Choroid plexus epithelial cell (primary cell): ENCODE measurements around the gene B3GAT2.
A peak's percentile ranks its signal among the peaks of the same experiment; 100 is the strongest.

Experiments
- DNase-seq: peaks from one replicate; pipeline ENCODE4 v3.0.0-alpha.2; 2010; ENCODE audit warnings: low read depth
- H3K4me3 ChIP-seq: 2 replicates; pipeline ENCODE4 v1.5.1; 2011; ENCODE audit warnings: low read depth, mild to moderate bottlenecking, control low read depth, low read length, moderate library complexity
- TF ChIP-seq, protein P1 (sequence below): conservative IDR thresholded peaks from 2 replicates; pipeline ENCODE4 v1.5.1; 2011; ENCODE audit warnings: low read depth, mild to moderate bottlenecking, control low read depth, inconsistent platforms, low read length, moderate library complexity

Gene B3GAT2

DNA sequence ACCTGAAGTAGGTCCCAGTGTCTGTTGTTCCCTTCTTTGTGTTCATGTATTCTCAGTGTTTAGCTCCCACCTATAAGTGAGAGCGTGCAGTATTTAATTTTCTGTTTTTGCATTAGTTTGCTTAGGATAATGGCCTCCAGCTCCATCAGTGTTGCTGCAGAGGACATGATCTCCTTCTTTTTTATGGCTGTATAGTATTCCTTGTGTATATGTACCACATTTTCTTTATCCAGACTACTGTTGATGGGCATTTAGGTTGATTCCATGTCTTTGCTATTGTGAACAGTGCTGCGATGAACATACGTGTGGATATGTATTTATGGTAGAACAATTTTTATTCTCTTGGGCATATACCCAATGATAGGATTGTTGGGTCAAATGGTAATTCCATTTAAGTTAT lies 125.4 kb downstream of the B3GAT2 start:
- TF ChIP-seq, protein P1, sequence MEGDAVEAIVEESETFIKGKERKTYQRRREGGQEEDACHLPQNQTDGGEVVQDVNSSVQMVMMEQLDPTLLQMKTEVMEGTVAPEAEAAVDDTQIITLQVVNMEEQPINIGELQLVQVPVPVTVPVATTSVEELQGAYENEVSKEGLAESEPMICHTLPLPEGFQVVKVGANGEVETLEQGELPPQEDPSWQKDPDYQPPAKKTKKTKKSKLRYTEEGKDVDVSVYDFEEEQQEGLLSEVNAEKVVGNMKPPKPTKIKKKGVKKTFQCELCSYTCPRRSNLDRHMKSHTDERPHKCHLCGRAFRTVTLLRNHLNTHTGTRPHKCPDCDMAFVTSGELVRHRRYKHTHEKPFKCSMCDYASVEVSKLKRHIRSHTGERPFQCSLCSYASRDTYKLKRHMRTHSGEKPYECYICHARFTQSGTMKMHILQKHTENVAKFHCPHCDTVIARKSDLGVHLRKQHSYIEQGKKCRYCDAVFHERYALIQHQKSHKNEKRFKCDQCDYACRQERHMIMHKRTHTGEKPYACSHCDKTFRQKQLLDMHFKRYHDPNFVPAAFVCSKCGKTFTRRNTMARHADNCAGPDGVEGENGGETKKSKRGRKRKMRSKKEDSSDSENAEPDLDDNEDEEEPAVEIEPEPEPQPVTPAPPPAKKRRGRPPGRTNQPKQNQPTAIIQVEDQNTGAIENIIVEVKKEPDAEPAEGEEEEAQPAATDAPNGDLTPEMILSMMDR = no peak
- H3K4me3 ChIP-seq = no peak overlapping the region
- DNase-seq = no peak

DNA sequence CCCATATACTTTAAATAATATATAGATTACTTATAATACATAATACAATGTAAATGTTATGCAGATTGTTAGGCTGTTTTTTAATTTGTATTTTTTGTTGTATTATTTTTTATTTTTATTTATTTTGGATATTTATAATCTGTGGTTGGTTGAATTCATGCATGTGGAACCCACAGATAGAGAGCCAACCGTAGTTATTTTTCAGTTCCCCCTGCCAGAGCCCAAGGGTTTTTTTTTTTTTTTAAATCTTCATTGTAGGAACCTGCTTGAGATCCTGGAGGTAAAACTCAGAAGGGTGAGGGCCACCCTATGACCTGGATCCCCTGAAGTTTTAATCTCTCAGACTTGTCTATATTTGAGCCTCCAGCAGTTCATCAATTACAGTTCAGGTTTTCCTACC lies 133.2 kb downstream of the B3GAT2 start:
- TF ChIP-seq, protein P1 = no peak

DNA sequence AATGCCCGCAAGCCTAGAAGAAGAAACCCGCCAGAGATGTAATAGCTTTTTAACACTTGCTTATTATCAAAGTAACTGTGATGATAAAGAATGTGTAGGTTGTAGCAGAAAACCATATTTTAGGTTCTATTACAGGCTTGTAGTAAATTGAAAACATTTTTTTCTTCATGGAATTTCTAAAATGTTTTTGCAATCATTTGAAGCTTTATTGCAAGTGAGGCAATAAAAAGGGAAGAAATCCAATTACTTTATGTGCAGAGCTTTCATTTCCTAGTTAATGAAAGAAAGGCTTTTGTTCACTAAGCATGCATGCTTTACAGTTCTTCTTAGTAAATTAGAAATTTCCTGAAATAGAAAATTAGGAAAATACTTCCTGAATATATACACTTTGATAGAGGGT lies 135.1 kb downstream of the B3GAT2 start:
- no peak overlapping the region for H3K4me3 ChIP-seq
- TF ChIP-seq, protein P1 = no peak
- no peak for DNase-seq

More for the DNA sequence above, 133.2 kb downstream of the B3GAT2 start:
- H3K4me3 ChIP-seq = no peak overlapping the region
- DNase-seq = no peak

DNA sequence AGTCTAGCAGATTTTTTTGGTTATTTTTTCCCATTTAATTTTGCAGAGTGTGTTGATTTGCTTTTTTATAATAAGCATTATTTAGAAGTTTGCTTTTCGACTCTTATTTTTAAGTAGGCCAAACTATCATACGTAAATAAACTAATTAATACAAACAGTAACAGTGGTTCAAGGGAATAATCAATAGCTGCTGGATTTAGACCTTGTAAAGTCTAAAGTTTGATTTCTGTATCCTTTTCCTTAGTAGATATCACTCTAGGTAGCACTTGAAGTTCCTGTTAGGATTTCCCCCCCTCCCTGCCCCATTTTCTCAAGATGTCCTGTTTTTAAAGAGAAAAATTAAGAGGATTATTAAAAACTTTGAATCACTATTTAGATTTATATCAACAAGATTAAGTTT lies 136.1 kb downstream of the B3GAT2 start:
- TF ChIP-seq, protein P1 = no peak
- no peak overlapping the region for H3K4me3 ChIP-seq
- no peak for DNase-seq

DNA sequence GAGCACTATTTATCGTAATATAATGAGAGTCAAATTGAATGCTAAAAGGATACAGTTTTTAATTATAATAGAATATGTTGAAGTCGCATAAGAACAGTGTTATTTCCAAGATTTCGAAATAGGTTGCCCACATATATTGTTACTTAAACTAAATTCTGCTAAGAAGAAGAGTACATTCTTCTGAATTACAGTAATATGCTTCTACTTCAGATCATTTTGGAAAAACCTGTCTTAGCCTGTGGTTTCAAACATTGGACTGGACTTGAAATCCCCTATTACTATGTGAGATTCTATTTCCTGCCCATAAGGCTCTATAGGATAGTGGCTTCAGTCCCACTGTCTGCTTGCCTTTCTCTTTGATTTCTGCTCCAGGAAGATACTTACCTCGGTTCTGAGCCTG lies 137.2 kb downstream of the B3GAT2 start:
- H3K4me3 ChIP-seq = no peak overlapping the region
- peak; percentile 34 for DNase-seq
- TF ChIP-seq, protein P1 = no peak

DNA sequence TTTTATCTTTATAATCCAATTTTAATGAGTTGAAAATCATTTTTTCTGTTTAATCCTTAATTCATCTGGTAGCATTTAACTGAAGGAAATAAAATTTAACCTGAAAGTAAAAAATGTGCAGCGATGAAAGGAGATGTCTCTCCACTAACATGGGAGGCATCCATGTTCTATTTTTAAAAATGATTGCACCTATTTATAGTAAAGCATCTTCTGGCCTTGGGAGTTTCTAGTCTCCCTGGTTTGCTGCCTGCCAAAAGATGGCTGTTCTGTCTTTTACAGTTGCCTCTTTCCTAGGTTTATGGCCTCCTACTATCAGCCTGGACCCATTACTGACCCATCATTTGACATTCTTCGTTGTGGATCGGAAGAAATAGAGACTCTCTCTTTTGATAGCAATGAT lies 143.0 kb downstream of the B3GAT2 start:
- no peak for DNase-seq

DNA sequence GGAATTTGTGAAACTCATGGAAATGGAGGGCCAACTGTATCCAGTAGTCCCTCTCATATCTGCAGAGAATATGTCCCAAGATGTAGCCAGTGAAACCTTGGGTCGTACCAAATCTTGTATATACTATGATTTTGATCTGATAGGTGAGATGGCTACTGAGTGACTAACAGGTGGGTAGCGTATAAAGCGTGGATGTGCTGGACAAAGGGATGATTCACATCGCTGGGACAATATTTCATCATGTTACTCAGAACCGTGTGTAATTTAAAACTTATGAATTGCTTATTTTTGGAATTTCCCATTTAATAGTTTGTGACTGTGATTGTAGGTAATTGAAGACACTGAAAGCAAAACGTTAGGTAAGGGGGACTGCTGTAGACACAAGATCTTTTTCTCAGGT lies 145.1 kb downstream of the B3GAT2 start:
- DNase-seq = peak; percentile 18
- TF ChIP-seq, protein P1 = no peak
- no peak overlapping the region for H3K4me3 ChIP-seq

More for the DNA sequence above, 143.0 kb downstream of the B3GAT2 start:
- H3K4me3 ChIP-seq = no peak overlapping the region
- TF ChIP-seq, protein P1 = no peak
